Fibroblast of skin of scalp (primary cell): ENCODE measurements around the gene PLD6.
A peak's percentile ranks its signal among the peaks of the same experiment; 100 is the strongest.

Experiments used
- DNase-seq: peaks from one replicate; pipeline ENCODE4 v3.0.0-alpha.2; 2013

Gene PLD6

DNA sequence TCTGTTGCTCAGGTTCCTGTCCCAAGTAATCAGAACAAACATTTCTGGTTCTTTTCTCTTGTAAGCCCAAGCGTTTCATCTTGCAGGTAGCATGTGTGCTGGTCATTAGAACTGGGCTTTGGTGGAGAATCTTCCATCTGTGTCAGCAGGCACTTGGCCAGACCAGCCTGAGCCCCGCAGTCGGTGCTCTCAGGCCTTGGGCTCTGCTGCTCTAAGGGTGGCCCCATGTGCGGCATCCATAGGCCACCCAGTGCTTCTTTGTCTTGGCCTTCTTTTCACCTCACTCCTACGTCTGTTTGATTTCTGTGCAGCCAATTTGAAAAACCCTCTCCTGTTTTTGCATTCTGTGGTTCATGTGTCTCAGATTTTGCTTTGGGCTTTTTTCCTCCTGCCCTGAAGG, 51.6 kb downstream of the PLD6 start:
- no peak for DNase-seq

DNA sequence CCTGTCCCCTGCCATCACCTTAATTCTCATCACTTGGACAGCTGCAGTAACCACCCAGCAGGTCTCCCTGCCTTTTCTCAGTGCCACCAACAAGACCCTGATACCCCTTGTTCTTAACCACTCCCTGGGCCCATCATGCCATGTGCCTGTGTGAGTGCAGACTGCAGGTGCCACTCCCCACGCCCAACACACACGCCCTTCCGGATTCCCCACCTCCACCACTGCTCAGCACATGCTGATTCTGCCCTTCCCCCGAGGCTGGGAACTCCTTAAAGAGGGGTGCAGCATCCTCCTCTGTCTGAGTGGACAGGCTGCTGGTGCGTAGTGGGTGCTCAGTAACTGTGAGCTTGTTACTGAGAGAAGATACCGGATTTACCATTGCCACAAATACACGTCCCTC, 52.4 kb downstream of the PLD6 start:
- DNase-seq: no peak

DNA sequence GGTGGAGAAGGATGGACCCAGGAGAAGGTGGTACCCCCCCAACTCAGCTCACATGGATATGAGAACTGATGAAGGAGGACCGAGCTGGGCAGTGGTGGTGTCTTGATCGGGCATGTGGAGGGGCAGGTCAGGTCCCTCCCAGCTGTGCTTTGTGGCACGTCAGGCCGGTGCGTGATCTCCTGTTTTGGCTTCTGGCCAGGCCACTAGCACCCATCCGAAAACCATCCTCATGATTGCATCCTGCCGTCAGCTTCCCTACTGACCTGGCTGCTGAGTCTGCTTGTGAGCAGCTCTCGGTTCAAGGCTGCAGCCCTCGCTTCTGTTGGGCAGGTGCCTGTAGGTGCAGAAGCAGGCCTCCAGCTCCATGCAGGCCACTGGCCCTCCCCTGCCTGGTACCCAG, 53.1 kb downstream of the PLD6 start:
- DNase-seq: no peak

DNA sequence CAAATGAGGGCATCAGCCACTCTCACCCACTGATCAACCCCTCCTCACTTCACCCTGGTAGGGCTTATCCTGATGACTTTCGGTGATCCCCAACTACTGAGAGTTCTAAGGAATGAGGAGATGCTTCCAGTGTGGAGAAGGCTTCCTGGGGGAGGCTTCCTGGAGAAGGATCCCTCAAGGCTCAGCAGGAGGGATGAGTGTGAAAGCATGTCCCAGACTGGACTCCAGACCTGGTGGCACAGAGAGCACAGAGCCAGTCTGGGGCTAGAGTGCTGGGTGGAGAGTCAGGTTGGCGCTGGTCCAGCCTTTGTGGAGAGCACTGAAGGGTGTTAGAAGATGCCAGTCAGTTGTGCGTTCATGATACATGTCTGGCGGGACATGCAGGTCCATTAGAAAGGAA, 53.7 kb downstream of the PLD6 start:
- peak; percentile 63 for DNase-seq

DNA sequence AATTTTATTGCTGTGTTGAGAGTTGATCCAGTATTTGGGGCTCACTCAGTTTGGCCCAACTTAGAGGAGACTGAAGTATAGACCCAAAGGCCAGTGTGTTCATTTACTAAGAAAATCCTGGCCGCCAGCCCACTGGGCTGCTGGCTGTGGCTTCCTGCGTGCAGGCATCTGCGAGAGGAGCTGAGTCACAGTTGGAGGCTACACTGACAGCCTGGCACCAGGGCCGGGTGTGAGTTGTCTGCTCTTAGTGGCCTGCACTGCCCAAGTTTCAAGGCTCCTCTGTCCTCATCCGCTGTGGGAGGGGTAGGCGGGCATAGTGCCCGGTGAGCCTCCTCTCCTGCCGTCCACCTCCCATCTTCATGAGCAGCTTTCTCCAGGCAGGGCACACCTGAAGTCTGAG, 54.2 kb downstream of the PLD6 start:
- DNase-seq: peak; percentile 94

DNA sequence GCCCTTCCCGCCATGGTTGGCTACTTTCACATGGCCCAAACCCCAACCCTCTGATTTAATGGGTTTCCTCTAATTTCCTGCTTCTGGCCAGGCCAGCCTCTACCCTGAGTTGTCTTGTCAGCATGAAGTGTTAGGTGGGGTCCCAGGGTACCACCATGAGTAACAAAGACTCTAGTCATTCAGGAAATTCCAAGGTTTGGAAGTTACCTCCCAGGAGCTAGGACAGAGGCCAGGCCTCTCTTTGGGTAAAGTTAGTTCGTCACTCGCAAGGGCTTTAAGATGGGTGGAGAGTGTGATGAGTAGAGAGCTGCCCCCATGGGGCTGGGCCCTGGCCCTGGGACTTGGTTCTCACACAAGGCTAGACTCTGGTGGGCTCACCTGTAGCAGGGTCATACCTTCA, 54.6 kb downstream of the PLD6 start:
- peak; percentile 79 for DNase-seq

DNA sequence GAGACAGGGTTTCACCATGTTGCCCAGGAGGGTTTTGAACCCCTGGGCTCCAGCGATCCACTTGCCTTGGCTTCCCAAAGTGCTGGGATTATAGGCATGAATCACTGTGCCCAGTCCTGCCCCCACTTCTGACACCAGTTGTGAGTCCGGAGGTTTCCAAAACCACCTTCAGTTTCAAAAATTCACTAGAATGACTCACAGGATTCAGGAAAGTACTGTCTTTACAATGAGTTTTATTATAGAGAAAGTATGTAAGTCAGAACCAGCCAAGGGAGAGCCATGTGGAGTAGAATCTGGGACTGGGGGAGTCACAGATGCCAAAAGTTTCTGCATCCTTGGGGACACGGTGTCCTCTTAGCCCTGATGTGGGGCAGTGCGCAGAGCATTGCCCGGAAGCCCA, 55.1 kb downstream of the PLD6 start:
- peak; percentile 84 for DNase-seq
